GM18526 (cell line): ENCODE measurements around the gene ZNF12.

Experiments
- POLR2A ChIP-seq: IDR thresholded peaks from 3 replicates; pipeline ENCODE4 v1.6.1; 2011; ENCODE audit not compliant: insufficient read length; ENCODE audit errors: extremely low read depth

ZNF12 gene

GRCh38 chr7:6680146-6680545 lies 26.6 kb downstream of the ZNF12 start:
- no peak for TF ChIP-seq POLR2A

- TF ChIP-seq POLR2A = no peak
These were observed 30.8 kb downstream of the ZNF12 start for GRCh38 chr7:6675807-6676405.

- TF ChIP-seq POLR2A = no peak
These were observed 48.0 kb downstream of the ZNF12 start for GRCh38 chr7:6658618-6659345.

- TF ChIP-seq POLR2A = no peak
These were observed 50.3 kb downstream of the ZNF12 start for GRCh38 chr7:6656413-6656812.

- TF ChIP-seq POLR2A = no peak
These were observed 50.9 kb downstream of the ZNF12 start for GRCh38 chr7:6655636-6656385.

- TF ChIP-seq POLR2A = no peak
These were observed 51.7 kb downstream of the ZNF12 start for GRCh38 chr7:6654842-6655610.

GRCh38 chr7:6654113-6654841 lies 52.5 kb downstream of the ZNF12 start:
- TF ChIP-seq POLR2A = no peak

GRCh38 chr7:6653071-6654003 lies 53.4 kb downstream of the ZNF12 start:
- TF ChIP-seq POLR2A = no peak

GRCh38 chr7:6652446-6653011 lies 54.2 kb downstream of the ZNF12 start:
- TF ChIP-seq POLR2A = no peak

GRCh38 chr7:6651851-6652445 lies 54.8 kb downstream of the ZNF12 start:
- no peak for TF ChIP-seq POLR2A

- TF ChIP-seq POLR2A = no peak
These were observed 56.2 kb downstream of the ZNF12 start for GRCh38 chr7:6650521-6651011.

GRCh38 chr7:6650086-6650485 lies 56.7 kb downstream of the ZNF12 start:
- no peak for TF ChIP-seq POLR2A

GRCh38 chr7:6649241-6649961 lies 57.3 kb downstream of the ZNF12 start:
- no peak for TF ChIP-seq POLR2A

- TF ChIP-seq POLR2A = no peak
These were observed 58.0 kb downstream of the ZNF12 start for GRCh38 chr7:6648815-6649104.
